ENCODE data around the gene NUDCD3.

NUDCD3 gene

GRCh38 chr7:44473295-44473694, 17.2 kb downstream of the NUDCD3 start:
- TF ChIP-seq ZFX (IDR thresholded peaks at IDR 0.05; ENCODE audit: borderline replicate concordance): no peak
- 0 out of 2 replicates have a peak overlapping the region, but pooled peaks have one; percentile 6 for H3K27ac ChIP-seq

DNA sequence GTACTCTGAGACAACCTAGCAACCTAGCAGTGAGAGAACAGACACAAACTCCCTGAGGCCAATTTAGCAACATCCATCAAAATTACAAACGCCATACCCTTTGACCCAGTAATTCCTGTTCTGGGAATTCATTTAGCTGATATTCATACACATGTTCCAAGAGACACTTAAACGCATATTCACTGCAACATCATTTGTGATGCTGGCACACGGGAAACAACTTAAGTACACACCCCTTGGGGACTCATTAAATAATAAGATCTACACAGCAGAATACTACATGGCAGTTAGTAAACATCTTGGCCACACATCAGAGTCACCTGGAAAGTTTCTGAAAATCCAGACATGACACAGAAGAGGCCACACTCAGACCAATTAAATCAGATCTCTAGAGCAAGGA, 17.6 kb downstream of the NUDCD3 start:
- TF ChIP-seq CTCF (IDR thresholded peaks at IDR 0.05): no peak
- TF ChIP-seq ZFX (IDR thresholded peaks at IDR 0.05; ENCODE audit: borderline replicate concordance): no peak
- 0 out of 2 replicates have a peak overlapping the region, but pooled peaks have one; percentile 6 for H3K27ac ChIP-seq

DNA sequence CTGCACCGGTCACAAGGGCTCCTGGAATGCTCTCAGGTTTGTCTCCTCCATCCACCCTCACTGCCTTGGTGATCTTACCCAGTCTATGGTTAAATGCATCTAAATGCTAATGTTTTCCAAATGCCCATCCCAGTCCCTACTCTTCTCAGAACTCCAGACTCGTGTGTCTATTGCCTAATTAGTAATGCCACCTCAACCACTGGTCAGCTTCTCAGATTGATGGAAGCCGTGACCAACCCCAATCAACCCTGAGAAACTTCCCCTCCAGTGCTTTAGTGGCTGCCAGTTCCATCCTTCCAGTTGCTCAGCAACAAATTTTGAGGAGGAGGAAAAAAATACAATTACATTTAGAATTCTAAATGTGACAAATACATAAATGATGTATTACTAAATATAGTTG, 18.6 kb downstream of the NUDCD3 start:
- H3K27ac ChIP-seq: no peak overlapping the region
- TF ChIP-seq ZFX (IDR thresholded peaks at IDR 0.05; ENCODE audit: borderline replicate concordance) (no peak), CTCF (IDR thresholded peaks at IDR 0.05) (no peak)

DNA sequence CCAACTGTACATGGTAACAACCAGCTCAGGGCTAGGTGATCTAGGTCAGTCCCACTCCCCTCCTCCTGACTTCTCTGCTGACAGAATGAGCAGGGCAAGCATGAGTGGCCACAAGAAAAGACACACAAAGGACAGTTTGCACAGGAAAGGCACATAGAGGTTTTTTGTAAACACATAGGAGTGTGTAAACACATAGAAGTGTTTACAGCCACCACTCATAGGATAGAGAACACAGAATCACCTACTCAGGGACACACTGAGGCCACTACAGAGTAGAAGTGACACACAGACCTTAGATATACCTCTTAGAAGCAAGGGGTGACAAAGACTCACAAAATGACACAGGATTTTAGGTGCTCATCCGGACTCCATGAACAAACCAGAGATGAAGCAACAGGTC, 19.0 kb downstream of the NUDCD3 start:
- no peak overlapping the region for H3K27ac ChIP-seq
- TF ChIP-seq CTCF (IDR thresholded peaks at IDR 0.05) (no peak), ZFX (IDR thresholded peaks at IDR 0.05; ENCODE audit: borderline replicate concordance) (no peak)

- H3K27ac ChIP-seq: no peak overlapping the region
- TF ChIP-seq CTCF (IDR thresholded peaks at IDR 0.05) (no peak), ZFX (IDR thresholded peaks at IDR 0.05; ENCODE audit: borderline replicate concordance) (no peak)
Observed at GRCh38 chr7:44470628-44471245, 19.7 kb downstream of the NUDCD3 start.

GRCh38 chr7:44470135-44470479, 20.4 kb downstream of the NUDCD3 start:
- TF ChIP-seq CTCF (IDR thresholded peaks at IDR 0.05): no peak
- TF ChIP-seq ZFX (IDR thresholded peaks at IDR 0.05; ENCODE audit: borderline replicate concordance): no peak
- no peak overlapping the region for H3K27ac ChIP-seq

- TF ChIP-seq ZFX (IDR thresholded peaks at IDR 0.05; ENCODE audit: borderline replicate concordance): no peak
- TF ChIP-seq CTCF (IDR thresholded peaks at IDR 0.05): no peak
Observed at GRCh38 chr7:44469461-44470134, 20.9 kb downstream of the NUDCD3 start.

More at GRCh38 chr7:44469461-44470134, 20.9 kb downstream of the NUDCD3 start:
- H3K27ac ChIP-seq: no peak overlapping the region
